Common myeloid progenitor, CD34-positive (primary cell): ENCODE data around the gene GTF2H4.

Source experiments
- CTCF ChIA-PET: fragments of 350-600 bp; sonication (Branson Sonifier 250); formaldehyde crosslinking; loops from one replicate; lab custom pipeline; 2021; ENCODE audit warnings: antibody characterized with exemption; lab: Charles Lee
- POLR2A ChIA-PET: fragments of 350-600 bp; sonication (Branson Sonifier 250); formaldehyde crosslinking; loops from one replicate; lab custom pipeline; 2021; ENCODE audit warnings: antibody characterized with exemption; lab: Charles Lee
- DNase-seq, 3 donors: peaks; one replicate each; pipeline versions ENCODE4 v3.0.0 to v3.0.0-alpha.2; 2013
- H3K27ac ChIP-seq, 2 experiments: 1 replicate in 1 of 2; 2 replicates in 1 of 2; pipeline ENCODE4 v1.7.0; 2013; ENCODE audit warnings: inconsistent platforms in 2 of 2, low read length in 2 of 2, mild to moderate bottlenecking in 2 of 2, low read depth in 1 of 2, moderate library complexity in 1 of 2; ENCODE audit not compliant: severe bottlenecking in 2 of 2, insufficient read depth in 1 of 2, poor library complexity in 1 of 2
- H3K27me3 ChIP-seq, 5 experiments: replicated peaks in 2 of 5; 1 replicate in 3 of 5; 2 replicates in 2 of 5; pipeline versions ENCODE4 v1.6.1 to v1.7.0; 2013; ENCODE audit warnings: low read length in 4 of 5, mild to moderate bottlenecking in 2 of 5, moderate library complexity in 2 of 5, inconsistent platforms in 1 of 5; ENCODE audit not compliant: insufficient read depth in 5 of 5, control insufficient read depth in 4 of 5
- H3K36me3 ChIP-seq, 4 experiments: 1 replicate in 2 of 4; 2 replicates in 2 of 4; pipeline versions ENCODE4 v1.6.1 to v1.7.0; 2013; ENCODE audit warnings: low read length in 3 of 4, control low read depth in 1 of 4, mild to moderate bottlenecking in 1 of 4; ENCODE audit not compliant: control insufficient read depth in 4 of 4, insufficient read depth in 4 of 4
- H3K4me1 ChIP-seq, 4 experiments: 1 replicate in 3 of 4; 2 replicates in 1 of 4; pipeline versions ENCODE4 v1.6.1 to v1.7.1; 2013; ENCODE audit warnings: low read length in 3 of 4, mild to moderate bottlenecking in 3 of 4, control low read depth in 1 of 4, inconsistent platforms in 1 of 4, moderate library complexity in 1 of 4; ENCODE audit not compliant: control insufficient read depth in 4 of 4, insufficient read depth in 4 of 4; ENCODE audit errors: control extremely low read depth in 1 of 4
- H3K4me3 ChIP-seq, 7 experiments: 1 replicate in 4 of 7; 2 replicates in 3 of 7; pipeline versions ENCODE4 v1.5.1 to v1.7.0; 2013; ENCODE audit warnings: mild to moderate bottlenecking in 7 of 7, low read length in 6 of 7, moderate library complexity in 6 of 7, inconsistent platforms in 2 of 7, low read depth in 2 of 7, control low read depth in 1 of 7; ENCODE audit not compliant: insufficient read depth in 4 of 7, control insufficient read depth in 1 of 7; ENCODE audit errors: extremely low read depth in 1 of 7
- H3K9me3 ChIP-seq, 5 experiments: 1 replicate in 4 of 5; 2 replicates in 1 of 5; pipeline versions ENCODE4 v1.6.1 to v1.7.1; 2013; ENCODE audit warnings: low read length in 4 of 5, mild to moderate bottlenecking in 2 of 5, inconsistent platforms in 1 of 5, low read depth in 1 of 5, moderate library complexity in 1 of 5; ENCODE audit not compliant: control insufficient read depth in 4 of 5, insufficient read depth in 2 of 5; ENCODE audit errors: control extremely low read depth in 1 of 5
- WGBS: methylation state at CpG from one replicate; pipeline ENCODE4 v1.1.5; 2013; ENCODE audit not compliant: insufficient coverage; 5-methylcytosine and 5-hydroxymethylcytosine counted together

The GTF2H4 gene

GRCh38 chr6:30891450-30891723 lies 16.6 kb upstream of the GTF2H4 start:
- Histone ChIP-seq H3K4me1 (no peaks in the 10 kb centered on the region), H3K36me3 (no peaks in the 10 kb centered on the region), H3K27me3 (peaks cover 0 to 5% (median 0%) of the 10 kb centered on the region in 5 experiments), H3K4me3 (no peak overlapping the region), H3K9me3 (no peaks in the 10 kb centered on the region), H3K27ac (no peak overlapping the region)
- no peak for DNase-seq
- ChIA-PET CTCF (interaction anchor here (0.7 to 1.7 kb wide), 4 partner anchors 12 to 196 kb away, joined by 3 to 7 read pairs (median 4); no protein-coding TSS in a partner anchor), POLR2A (interaction anchor here (0.7 kb wide), 1 partner anchor 9 kb away, joined by 4 read pairs; no protein-coding TSS in a partner anchor)
- WGBS: 100% methylated on average over 1 of the region's 4 CpGs

- Histone ChIP-seq H3K4me1 (no peaks in the 10 kb centered on the region), H3K36me3 (no peaks in the 10 kb centered on the region), H3K9me3 (no peaks in the 10 kb centered on the region), H3K27me3 (peaks cover 0 to 5% (median 0%) of the 10 kb centered on the region in 5 experiments), H3K27ac (no peak overlapping the region), H3K4me3 (no peak overlapping the region)
- no peak for DNase-seq
- POLR2A ChIA-PET: no interaction called here
- CTCF ChIA-PET: interaction anchor here (0.7 to 1.0 kb wide), 2 partner anchors 13 to 70 kb away, joined by 3 read pairs; no protein-coding TSS in a partner anchor
- WGBS: 83% methylated on average over 17 of the region's 21 CpGs
Measured at GRCh38 chr6:30891816-30892538, 16.0 kb upstream of the GTF2H4 start.

GRCh38 chr6:30893001-30893591 lies 14.9 kb upstream of the GTF2H4 start:
- Histone ChIP-seq H3K9me3 (no peaks in the 10 kb centered on the region), H3K4me1 (no peaks in the 10 kb centered on the region), H3K36me3 (no peaks in the 10 kb centered on the region), H3K4me3 (no peak overlapping the region), H3K27ac (no peak overlapping the region), H3K27me3 (peaks cover 0 to 5% (median 0%) of the 10 kb centered on the region in 5 experiments)
- WGBS: 96% methylated on average over 13 of the region's 16 CpGs
- no peak for DNase-seq
- ChIA-PET CTCF (no interaction called here), POLR2A (no interaction called here)

GRCh38 chr6:30893666-30894065 lies 14.3 kb upstream of the GTF2H4 start:
- ChIA-PET POLR2A (no interaction called here), CTCF (interaction anchor here (1.1 kb wide), 1 partner anchor 22 kb away, joined by 3 read pairs; no protein-coding TSS in a partner anchor)
- Histone ChIP-seq H3K9me3 (no peaks in the 10 kb centered on the region), H3K4me3 (no peak overlapping the region), H3K27ac (no peak overlapping the region), H3K36me3 (peaks cover 0 to under 1% (median 0%) of the 10 kb centered on the region in 4 experiments), H3K4me1 (no peaks in the 10 kb centered on the region), H3K27me3 (peaks cover 0 to 5% (median 0%) of the 10 kb centered on the region in 5 experiments)
- DNase-seq: no peak
- WGBS: 100% methylated on average over 5 of the region's 8 CpGs

GRCh38 chr6:30894381-30894780 lies 13.6 kb upstream of the GTF2H4 start:
- no peak overlapping the region for H3K27ac ChIP-seq
- CTCF ChIA-PET: interaction anchor here (0.6 to 1.1 kb wide), 2 partner anchors 21 to 65 kb away, joined by 3 read pairs; no protein-coding TSS in a partner anchor
- H3K4me3 ChIP-seq: no peak overlapping the region
- POLR2A ChIA-PET: no interaction called here
- H3K27me3 ChIP-seq: peaks cover 0 to 5% (median 0%) of the 10 kb centered on the region in 5 experiments
- no peak for DNase-seq
- 97% methylated on average over 7 of the region's 12 CpGs for WGBS
- H3K4me1 ChIP-seq: no peaks in the 10 kb centered on the region
- H3K9me3 ChIP-seq: no peaks in the 10 kb centered on the region
- peaks cover 0 to 2% (median 0%) of the 10 kb centered on the region in 4 experiments for H3K36me3 ChIP-seq

GRCh38 chr6:30894935-30895334 lies 13.1 kb upstream of the GTF2H4 start:
- H3K9me3 ChIP-seq: no peaks in the 10 kb centered on the region
- CTCF ChIA-PET: interaction anchor here (0.7 to 1.1 kb wide), 4 partner anchors 10 to 21 kb away, joined by 3 to 5 read pairs (median 3); partner anchors contain the start of gene DDR1
- WGBS: 96% methylated on average over 3 of the region's 3 CpGs
- no peak overlapping the region for H3K4me3 ChIP-seq
- no peak overlapping the region for H3K27ac ChIP-seq
- POLR2A ChIA-PET: no interaction called here
- no peak for DNase-seq
- peaks cover 0 to 5% (median 0%) of the 10 kb centered on the region in 5 experiments for H3K27me3 ChIP-seq
- peaks cover 0 to 2% (median 0%) of the 10 kb centered on the region in 4 experiments for H3K36me3 ChIP-seq
- no peaks in the 10 kb centered on the region for H3K4me1 ChIP-seq

- no peak for DNase-seq
- H3K27ac ChIP-seq: no peak overlapping the region
- WGBS: 88% methylated on average over 6 of the region's 10 CpGs
- no peaks in the 10 kb centered on the region for H3K9me3 ChIP-seq
- ChIA-PET CTCF (interaction anchor here (0.7 to 1.6 kb wide), 5 partner anchors 11 to 71 kb away, joined by 3 to 5 read pairs (median 4); partner anchors contain the start of gene DDR1), POLR2A (no interaction called here)
- H3K27me3 ChIP-seq: peaks cover 0 to 5% (median 0%) of the 10 kb centered on the region in 5 experiments
- no peak overlapping the region for H3K4me3 ChIP-seq
- no peaks in the 10 kb centered on the region for H3K4me1 ChIP-seq
- peaks cover 0 to 2% (median 0%) of the 10 kb centered on the region in 4 experiments for H3K36me3 ChIP-seq
Measured at GRCh38 chr6:30895343-30895742, 12.7 kb upstream of the GTF2H4 start.
